Measurements from ENCODE around the gene WDR75.
"Not testable (repeated sequence)": the region's sequence is repeated elsewhere in the genome, so short reads cannot be mapped to it uniquely, and the experiment has no call there.

Gene WDR75

DNA sequence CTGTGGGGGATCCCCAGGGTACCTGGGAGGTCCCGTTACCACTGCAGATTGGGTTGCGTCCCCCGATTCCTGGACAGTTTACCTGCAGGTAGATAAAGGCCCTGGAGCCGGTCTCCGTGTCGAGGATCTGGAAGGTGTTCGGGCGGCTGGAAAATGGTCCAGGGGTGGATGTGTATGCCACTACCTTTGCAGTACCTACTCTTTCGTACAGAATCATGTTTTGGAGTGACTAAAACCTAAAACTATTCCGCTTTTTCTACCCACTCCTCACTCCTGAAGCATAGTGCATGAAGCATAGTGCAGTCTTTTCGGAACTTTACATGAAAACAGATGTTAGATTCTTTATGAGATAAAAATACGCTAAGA, 418 bp downstream of the WDR75 start:
- DNase-seq (ENCODE audit: low spot score): no peak

DNA sequence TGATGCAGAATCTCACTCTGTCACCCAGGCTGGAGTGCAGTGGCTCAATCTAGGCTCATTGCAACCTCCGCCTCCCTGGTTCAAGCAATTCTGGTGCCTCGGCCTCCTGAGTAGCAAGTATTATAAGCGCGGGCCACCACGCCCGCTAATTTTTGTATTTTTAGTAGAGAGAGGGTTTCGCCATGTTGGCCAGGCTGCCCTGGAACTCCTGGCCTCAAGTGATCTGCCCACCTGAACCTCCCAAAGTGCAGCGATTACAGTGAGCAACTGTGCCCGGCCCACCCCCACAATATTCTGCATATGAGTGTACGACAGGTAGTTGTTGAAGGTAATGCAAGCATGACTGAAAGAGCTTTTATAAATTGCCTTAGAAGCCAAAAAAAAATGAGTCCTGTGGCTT, 1.2 kb downstream of the WDR75 start:
- DNase-seq (ENCODE audit: low spot score): no peak

DNA sequence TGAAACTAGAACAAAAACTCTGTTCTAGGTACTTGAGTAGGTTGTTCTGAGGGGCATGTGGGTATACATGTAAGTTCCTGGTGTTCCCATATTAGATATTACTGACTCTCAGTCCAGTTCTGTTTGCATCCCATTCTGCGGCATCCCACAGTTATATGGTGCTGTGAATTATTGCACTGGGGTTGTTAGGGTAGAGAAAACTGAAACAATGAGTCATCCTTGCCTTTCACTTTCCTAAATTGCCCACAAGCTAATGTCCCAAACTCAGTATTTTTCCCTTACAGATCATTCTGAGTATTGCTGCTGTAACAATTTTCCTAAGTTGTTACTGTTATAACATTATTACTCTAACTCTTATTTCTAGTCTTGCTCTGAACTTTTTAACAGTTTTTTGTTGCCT, 3.0 kb downstream of the WDR75 start:
- DNase-seq (ENCODE audit: low spot score): no peak

DNA sequence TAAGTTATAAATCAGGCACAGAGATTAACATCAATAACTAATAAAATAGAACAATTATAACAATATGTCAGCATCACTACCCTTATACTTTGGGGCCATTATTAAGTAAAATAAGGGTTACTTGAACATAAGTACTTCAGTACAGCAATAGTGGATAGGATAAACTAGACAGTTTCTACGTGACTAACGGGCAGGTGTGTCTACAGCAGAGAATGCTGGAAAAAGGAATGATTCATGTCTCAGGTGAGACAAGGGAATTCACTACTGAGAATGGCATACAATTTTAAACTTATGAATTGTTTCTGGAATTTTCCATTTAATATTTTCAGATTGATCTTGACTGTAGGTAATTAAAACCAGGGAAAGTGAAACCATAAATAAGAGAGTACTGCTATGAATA, 5.5 kb downstream of the WDR75 start:
- no peak for DNase-seq (ENCODE audit: low spot score)

DNA sequence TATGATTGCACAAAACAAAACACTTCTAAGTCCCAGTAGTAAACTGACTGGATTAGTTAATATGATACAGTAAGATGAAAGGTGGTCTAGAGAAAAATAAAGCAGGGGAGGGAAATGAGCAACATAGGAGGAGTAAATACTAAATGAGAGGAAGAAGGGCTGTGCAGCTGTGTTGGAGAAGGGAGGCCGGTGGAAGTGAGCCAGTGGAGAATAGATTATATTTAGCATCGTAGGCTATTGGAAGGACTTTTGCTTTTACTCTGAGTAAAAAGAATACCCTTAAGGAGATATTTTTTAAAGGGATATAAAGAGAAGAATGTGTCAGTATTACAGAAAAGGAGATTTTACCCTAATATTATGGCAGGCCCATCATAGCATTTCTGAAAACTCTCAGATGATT, 12.7 kb downstream of the WDR75 start:
- no peak for DNase-seq (ENCODE audit: low spot score)

DNA sequence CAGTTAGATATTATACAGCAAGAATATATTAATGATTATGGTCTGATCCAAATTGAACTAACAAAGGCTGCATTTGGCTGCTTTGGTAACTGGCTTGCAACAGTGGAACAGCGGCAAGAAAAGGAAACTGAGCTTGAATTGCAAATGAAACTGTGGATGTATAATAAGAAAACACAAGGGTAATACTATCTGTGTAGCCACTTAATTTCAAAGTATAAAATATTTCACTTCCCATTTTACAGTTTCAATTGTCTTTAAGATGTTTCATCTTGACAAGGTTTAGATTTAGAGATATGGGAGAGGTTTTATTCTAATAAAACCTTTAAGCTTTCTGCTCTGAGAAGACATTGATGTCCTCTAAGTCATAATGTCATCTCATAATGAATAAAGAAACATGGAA, 23.8 kb downstream of the WDR75 start:
- no peak for DNase-seq (ENCODE audit: low spot score)

DNA sequence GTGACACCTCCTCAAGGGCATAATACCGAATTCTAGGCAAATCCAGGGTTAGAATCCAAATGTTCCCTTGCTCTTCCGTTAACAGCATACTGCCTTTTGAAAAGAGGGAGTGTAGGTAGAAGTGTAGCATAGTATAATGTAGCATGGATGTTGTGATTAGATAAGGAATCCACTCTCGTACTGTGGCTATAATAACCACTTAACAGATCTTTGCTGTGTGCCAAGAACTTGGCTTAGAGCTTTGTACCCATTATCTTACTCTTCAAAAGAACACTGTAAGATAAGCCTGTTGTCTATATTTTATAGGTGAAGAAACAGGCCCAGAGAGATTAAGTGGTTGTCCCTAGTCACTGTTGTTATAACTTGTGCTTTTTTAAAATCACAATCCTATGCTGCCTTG, 24.2 kb downstream of the WDR75 start:
- peak; percentile 24 for DNase-seq (ENCODE audit: low spot score)

DNA sequence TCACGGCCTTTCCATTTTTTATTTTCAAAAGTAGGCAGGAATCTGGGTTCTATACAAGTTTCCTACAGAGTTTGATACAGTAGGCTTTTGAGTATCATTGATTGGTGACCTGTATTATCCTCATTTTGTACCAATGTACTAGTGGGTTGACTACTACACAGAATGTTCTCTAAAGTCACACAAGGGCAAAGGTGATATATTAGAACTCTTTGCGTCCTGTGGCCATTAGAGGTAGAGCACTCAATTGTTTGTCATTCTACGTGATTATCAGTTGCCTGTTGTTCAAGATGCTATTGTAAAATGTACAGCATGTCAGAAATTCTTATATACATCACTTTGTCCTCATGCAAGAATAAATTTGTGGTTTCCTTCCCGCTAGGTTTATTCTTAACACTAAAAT, 24.8 kb downstream of the WDR75 start:
- no peak for DNase-seq (ENCODE audit: low spot score)

DNA sequence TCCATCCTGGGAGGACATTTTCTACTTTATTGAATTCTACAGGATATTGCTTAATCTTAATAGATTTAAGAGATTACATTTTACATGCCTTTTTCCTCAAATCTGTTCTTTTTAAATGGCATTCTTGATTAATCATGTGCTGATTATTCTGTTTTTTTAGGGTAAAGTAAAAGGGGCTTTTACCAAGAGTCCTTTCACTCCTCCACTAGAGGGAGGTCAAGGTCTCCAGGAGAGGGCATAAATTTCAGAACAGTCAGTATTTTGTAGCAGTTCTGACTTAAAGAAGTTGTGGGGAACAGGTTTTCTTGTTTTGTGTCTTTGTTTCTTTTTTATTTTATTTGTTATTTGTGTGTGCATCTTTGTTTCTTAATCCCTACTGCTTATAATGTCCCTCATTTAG, 25.4 kb downstream of the WDR75 start:
- peak; percentile 34 for DNase-seq (ENCODE audit: low spot score)

DNA sequence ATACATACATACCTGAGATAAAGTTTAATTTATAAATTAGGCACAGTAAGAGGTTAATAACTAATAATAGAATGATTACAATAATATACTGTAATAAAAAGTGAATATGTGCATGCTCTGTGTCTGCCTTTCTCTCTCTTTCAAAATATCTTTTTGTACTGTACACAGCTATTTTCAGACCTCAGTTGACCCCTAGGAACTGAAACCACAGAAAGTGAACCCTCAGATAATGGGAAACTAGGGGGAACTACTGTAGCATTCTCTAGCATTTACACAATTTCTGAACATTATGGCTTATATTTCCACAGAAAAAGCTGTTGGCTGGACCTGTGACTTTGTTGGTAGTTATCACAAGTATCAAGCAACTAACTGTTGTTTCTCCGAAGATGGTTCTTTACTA, 25.9 kb downstream of the WDR75 start:
- DNase-seq (ENCODE audit: low spot score): no peak

DNA sequence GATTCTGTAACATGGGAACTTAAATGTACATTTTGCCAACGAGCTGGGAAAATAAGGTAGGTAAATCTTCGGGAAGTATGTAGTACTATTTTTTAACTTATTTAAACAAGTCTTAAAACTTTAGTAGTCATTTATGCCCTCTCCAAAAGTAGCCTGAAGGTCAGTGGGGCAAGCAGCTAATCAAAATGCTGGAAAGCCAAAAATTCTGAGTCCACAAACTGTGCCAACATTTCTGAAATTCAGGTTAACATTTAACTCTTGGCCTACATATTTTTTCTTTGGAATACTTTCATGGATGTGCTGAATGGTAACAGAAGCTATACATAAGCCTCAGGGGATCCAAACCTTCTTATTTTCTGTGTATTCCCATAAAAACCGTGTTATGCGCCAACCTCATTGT, 26.3 kb downstream of the WDR75 start:
- DNase-seq (ENCODE audit: low spot score): no peak

DNA sequence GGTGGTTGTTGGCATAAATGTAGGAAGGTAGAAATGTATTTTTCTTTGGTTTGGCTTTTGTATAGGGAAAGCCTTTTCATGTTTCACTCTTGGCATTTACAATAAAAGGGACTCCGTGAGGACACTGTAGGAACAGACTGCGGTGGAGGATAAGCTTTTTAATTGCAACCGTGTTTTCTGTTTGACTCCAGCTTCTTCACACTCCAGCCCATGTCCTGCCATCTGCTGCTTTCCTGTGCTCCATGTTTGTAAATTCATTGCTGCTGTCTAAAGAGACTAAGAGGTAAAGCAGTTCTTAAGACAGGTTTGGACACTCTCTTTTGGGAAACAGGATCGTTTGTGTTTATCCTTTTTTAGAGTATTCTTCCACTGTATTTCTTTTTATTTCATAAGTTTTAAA, 33.3 kb downstream of the WDR75 start:
- DNase-seq (ENCODE audit: low spot score): peak; percentile 63

DNA sequence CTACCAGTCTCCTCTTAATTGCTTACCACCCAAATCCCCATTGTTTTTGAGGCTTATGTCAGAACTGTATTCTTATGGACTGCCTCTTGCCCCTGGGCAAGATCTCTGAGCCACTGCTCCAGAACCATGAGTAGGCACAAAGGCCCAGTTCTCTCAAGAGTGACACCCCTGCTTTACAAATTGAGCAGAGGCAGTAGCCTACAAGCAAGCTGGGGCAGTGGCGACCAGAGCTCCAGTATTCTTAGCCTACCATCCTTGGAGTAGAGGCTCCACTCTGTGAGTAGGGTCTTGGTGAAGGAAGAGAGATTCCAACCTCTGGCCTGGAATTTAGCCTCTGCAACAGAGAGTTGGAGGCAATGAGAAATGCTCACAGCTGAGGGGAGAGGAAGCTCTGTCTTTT, 36.5 kb downstream of the WDR75 start:
- no peak for DNase-seq (ENCODE audit: low spot score)

DNA sequence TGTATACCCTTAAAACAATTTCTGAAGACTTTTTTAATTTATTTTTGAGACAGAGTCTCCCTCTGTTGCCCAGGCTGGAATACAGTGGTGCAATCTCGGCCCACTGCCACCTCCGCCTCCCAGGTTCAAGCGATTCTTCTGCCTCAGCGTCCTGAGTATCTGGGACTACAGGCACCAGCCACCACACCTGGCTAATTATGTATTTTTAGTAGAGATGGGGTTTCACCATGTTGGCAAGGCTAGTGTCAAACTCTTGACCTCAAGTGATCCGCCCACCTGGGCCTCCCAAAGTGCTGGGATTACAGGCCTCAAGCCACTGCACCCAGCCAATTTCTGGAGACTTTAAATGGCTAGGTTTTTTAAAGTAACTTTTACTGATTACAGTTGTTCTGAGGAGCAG, 37.0 kb downstream of the WDR75 start:
- DNase-seq (ENCODE audit: low spot score): not testable (repeated sequence)

DNA sequence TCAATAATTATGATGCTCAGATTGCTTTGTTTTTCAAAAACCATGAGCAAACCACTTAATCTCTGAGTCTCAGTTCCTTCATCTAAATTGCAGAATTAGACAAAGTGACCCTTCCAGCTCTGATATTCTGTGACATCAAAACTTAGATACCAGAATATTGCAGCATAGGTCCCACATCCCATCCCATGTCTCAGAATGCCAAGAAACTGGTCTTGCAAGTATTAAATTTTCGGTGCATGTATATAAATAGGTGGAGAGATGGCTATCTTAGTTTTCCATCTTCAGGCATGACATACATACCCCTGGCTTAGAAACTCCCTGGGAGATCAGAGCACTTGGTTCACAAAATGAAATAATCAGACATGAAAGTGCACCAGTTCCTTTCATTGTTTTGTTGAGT, 39.8 kb downstream of the WDR75 start:
- no peak for DNase-seq (ENCODE audit: low spot score)

DNA sequence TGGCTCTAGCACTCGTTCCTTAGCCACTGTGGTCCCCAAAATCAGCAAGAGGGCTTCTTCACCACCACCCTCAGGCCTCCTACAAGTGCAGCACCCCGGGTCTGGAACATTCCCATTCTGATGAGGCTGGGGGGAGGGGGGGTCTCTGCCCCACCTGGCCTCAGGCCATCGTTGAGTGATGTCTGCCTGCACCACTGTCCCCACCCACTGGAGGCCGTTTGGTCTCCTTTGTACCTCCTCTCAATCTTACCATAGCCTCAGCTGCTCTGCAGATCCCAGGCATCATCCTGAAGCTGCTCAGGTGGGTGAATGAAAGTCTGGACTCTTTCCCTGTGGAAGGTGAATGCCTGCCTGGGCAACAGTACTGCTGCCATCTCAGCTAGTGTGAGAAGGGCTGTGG, 42.3 kb downstream of the WDR75 start:
- no peak for DNase-seq (ENCODE audit: low spot score)

DNA sequence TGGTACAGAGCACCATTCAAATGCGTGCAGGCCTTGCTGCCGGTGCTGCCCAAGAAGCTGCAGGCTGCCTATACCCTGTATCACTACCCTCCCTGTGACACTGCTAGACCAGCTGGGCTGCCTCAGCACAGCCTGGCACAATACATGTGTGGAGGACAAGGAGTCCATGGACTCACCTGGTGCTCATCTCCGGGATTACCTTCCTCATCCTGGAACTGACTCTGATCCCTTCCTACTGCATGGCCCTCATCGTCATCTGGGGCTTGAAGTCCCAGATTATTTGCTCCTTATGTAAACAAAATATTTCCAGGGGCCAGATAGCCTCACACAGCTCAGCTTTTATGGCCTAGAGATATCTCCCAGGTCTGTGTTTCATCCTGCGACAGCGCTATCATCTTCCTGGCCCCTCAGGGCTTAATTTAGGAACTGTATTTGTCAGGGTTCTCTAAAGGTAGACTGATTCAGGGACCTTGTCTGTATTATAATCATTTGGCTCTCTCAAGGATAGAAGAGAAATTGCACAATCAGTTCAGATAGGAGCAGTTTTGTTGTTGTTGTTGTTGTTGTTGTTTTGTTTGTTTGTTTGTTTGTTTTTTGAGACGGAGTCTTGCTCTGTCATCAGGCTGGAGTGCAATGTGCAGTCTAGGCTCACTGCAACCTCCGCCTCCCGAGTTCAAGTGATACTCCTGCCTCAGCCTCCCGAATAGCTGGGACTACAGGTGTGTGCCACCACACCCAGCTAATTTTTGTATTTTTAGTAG, 42.9 kb downstream of the WDR75 start:
- no peak for DNase-seq (ENCODE audit: low spot score)

DNA sequence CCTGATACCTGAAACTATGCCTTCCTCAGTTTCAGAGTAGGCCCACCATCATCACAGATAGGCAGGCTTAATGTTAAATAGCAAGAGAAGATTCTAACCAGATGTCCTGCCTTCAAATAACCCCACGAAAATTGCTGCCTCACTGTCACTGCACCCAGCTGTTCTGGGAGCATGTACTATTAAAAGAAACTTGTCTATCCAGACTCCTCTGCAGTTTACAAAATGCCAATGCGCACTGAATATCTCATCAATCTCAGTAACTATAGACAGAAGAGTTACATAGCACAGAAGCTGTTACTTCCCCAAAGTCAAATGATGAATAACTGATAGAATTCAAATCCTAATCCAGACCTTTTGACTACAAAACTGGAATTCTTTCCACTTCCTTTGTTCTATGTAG, 43.9 kb downstream of the WDR75 start:
- DNase-seq (ENCODE audit: low spot score): no peak

DNA sequence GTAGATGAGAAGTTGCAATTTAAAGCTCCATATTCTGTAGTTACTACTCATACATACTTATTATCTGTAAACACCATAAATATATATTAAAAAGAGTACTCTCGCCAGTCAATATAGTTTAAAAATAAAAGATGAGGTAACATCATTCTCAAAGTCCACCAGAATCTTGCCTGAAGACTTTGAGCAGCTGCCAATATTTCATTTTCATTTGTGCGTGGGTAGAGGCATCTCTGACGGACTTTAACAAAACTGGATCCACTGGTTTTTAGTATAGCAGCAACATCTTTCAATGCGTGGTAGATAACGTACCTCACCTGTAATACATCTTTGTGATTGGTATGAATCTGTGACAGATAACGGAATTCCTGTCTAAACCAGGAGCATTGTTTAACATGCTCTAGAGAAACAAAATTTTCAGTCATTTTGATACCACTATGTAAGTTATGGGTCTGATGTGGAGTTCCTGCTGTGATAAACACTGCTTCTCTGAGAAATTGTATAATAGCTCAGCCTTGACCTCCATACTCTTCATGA, 45.0 kb downstream of the WDR75 start:
- no peak for DNase-seq (ENCODE audit: low spot score)

DNA sequence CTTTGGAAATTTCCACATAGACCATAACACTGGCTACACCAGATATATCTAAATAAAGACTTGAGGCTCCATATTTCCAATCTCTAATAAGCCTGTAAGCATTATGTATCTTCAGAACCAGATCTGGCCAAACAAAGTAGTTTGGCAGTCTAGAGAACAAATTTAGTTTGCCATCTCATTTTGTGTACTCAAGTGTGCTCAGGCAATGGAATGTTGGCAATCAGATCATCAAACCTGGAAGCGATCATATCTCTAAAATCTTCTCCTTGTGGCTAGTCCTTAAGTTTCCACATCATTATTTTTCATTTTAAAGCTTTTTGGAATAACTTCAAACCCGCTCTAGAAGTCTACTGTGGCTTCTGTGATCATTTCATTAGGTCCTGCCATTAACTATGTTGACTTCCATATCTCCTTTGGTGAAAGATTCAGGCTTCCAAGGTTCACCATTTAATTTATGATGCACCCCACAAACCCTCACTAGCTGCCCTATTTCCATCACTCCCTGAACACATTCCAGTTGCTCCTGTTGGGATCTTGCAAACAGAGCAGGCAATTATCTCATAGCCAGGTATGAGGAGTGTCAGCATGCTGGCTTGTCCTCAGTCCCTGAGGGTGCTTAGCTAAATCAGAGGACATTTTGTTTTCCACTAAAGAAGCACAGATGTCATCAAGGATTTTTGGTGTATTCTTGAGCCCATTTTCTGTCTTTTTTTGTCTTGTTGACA, 46.2 kb downstream of the WDR75 start:
- DNase-seq (ENCODE audit: low spot score): no peak

DNA sequence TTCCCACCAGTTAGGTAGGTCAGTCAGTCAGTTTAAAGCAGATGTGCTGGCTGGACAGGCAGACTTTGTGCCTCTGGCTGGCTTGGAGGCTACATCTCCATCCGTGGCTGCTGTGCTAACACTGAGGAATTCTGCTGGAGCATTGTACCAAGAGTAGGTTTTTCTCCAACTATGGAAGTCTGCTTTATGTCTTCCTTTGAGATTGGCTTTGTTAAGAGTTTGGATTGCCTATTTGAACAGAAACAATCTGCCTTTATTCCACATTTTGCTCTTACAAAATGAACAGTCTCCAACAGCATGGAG, 46.7 kb downstream of the WDR75 start:
- DNase-seq (ENCODE audit: low spot score): no peak

DNA sequence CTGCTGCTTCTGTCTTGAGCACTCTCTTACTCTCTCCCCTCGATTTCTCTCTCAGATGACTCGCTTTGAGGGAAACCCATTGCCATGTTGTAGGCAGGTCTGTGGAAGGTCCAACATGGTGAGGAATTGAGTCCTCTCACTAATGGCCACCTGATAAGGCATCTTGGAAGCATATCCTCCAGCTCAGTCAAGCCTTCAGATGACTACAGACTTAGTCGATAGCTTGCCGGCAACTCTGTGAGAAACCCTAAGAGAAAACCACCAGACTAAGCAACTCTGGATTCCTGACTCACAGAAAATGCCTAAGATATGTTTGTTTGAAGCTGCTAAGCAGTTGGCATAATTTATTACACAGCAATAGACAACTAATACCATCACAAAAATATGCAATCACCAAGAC, 51.2 kb downstream of the WDR75 start:
- DNase-seq (ENCODE audit: low spot score): no peak

DNA sequence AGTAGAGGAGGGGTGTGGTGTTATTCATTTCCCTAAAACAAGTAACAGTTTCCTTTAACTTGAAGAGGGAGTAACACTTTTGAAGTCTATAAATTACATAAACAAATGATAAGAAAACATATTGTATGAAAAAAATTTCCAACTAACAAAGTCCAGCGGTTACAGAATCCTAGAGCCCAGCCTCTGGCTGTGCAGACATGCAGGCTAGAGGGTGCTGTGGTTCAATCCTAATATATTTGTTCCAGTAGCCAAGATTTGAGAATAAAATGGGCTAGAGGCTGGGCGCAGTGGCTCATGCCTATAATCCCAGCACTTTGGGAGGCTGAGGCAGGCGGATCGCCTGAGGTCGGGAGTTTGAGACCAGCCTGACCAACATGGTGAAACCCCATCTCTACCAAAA, 56.9 kb downstream of the WDR75 start:
- no peak for DNase-seq (ENCODE audit: low spot score)

DNA sequence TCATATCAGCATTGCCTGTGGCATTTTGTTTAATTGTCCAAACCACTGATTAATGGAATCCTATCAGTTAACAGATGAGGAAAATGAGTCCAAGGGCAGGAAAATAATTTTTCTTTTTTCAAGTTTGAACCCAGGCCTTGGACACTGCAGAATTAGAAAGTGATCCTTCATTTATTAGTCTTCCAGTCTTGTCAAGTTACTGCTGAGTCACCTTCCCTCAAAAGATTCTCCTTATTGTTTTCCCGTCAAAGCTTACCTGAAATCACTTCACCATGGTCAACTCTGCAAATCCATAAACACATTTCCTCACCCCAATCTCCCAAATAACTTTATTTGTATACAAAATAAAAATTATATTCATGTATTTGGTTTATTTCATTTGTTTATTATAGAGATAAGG, 57.9 kb downstream of the WDR75 start:
- DNase-seq (ENCODE audit: low spot score): no peak
